NB4 (cell line): Measurements from ENCODE around the gene TNKS1BP1.
"Not testable (repeated sequence)": the region's sequence is repeated elsewhere in the genome, so short reads cannot be mapped to it uniquely, and the experiment has no call there.

Source experiments
- DNase-seq: peaks from one replicate; pipeline ENCODE4 v3.0.0; 2010; ENCODE audit warnings: low read depth
- H3K4me3 ChIP-seq: one replicate; pipeline ENCODE4 v1.5.1; 2011; ENCODE audit warnings: mild to moderate bottlenecking, low read depth, low read length, moderate library complexity
- CTCF ChIP-seq: IDR thresholded peaks from one replicate; pipeline ENCODE4 v1.5.1; 2012; ENCODE audit warnings: low read depth, low read length
- MYC ChIP-seq: IDR thresholded peaks from 2 replicates; pipeline ENCODE4 v1.6.1; 2011; ENCODE audit warnings: low read depth, low read length
- POLR2A ChIP-seq: IDR thresholded peaks from 2 replicates; pipeline ENCODE4 v1.6.1; 2011; ENCODE audit warnings: mild to moderate bottlenecking; ENCODE audit not compliant: insufficient read length; ENCODE audit errors: extremely low read depth
- TF ChIP-seq, protein P1 (sequence below): IDR thresholded peaks from 2 replicates; pipeline ENCODE4 v1.6.1; 2011; ENCODE audit warnings: low read depth, low read length

The TNKS1BP1 gene

GRCh38 chr11:57297221-57297620 is 27.5 kb downstream of the TNKS1BP1 start:
- no peak for DNase-seq

GRCh38 chr11:57296205-57296604 is 28.5 kb downstream of the TNKS1BP1 start:
- H3K4me3 ChIP-seq, DNase-seq: not testable (repeated sequence)

More at GRCh38 chr11:57297221-57297620, 27.5 kb downstream of the TNKS1BP1 start:
- H3K4me3 ChIP-seq = no peak overlapping the region
- TF ChIP-seq POLR2A (no peak), MYC (no peak), CTCF (no peak)
- TF ChIP-seq, protein P1, sequence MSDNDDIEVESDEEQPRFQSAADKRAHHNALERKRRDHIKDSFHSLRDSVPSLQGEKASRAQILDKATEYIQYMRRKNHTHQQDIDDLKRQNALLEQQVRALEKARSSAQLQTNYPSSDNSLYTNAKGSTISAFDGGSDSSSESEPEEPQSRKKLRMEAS = no peak

- TF ChIP-seq POLR2A = no peak
- no peak for TF ChIP-seq MYC
- TF ChIP-seq CTCF = no peak
- TF ChIP-seq, protein P1 = no peak
- DNase-seq = no peak
- H3K4me3 ChIP-seq = no peak overlapping the region
These were observed 30.3 kb downstream of the TNKS1BP1 start for GRCh38 chr11:57294225-57295131.

DNA sequence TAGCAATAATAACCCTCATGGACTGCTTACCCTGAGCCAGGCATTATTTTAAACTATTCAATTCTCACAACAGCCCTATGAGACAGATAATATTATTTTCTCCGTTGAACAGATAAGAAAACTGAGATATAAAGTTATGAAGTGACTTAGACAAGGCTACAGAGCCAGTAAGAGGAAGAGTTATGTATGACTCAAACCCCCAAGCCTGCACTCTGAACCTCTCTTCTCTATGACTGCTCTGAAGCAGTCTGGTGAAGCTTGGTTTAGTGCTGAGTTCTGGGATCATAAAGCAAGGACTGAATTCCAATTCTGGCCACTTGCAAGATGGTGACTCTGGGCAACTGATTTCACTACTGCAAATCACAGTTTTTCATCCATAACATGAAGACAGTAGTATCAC is 34.5 kb downstream of the TNKS1BP1 start:
- H3K4me3 ChIP-seq = no peak overlapping the region
- DNase-seq = no peak
- TF ChIP-seq MYC (no peak), CTCF (no peak), POLR2A (no peak)
- TF ChIP-seq, protein P1 = no peak

GRCh38 chr11:57288771-57289579 is 35.8 kb downstream of the TNKS1BP1 start:
- no peak overlapping the region for H3K4me3 ChIP-seq
- TF ChIP-seq, protein P1 = no peak
- TF ChIP-seq POLR2A (no peak), MYC (no peak), CTCF (no peak)
- DNase-seq = no peak

DNA sequence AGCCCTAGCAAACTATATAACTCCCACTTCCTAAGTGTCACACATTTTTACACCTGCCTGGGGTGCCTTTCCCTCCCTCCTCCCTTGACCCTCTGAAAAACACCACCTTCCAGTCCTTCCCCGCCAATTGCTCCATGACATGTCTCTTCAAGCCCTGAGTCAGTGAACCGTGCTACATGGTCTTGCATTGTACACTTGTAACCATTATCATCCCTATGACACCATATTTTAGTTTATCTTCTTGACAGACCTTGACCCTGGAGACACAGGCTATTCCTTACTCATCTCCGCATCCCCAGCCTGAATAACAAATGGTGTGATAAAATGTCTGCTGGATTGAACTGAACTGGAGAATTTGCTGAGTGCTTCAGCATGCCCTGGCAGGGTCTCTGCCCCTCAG is 36.9 kb downstream of the TNKS1BP1 start:
- no peak for DNase-seq
- H3K4me3 ChIP-seq = no peak overlapping the region
- no peak for TF ChIP-seq MYC
